Measurements from ENCODE around the gene KIAA0825.

KIAA0825 gene

DNA sequence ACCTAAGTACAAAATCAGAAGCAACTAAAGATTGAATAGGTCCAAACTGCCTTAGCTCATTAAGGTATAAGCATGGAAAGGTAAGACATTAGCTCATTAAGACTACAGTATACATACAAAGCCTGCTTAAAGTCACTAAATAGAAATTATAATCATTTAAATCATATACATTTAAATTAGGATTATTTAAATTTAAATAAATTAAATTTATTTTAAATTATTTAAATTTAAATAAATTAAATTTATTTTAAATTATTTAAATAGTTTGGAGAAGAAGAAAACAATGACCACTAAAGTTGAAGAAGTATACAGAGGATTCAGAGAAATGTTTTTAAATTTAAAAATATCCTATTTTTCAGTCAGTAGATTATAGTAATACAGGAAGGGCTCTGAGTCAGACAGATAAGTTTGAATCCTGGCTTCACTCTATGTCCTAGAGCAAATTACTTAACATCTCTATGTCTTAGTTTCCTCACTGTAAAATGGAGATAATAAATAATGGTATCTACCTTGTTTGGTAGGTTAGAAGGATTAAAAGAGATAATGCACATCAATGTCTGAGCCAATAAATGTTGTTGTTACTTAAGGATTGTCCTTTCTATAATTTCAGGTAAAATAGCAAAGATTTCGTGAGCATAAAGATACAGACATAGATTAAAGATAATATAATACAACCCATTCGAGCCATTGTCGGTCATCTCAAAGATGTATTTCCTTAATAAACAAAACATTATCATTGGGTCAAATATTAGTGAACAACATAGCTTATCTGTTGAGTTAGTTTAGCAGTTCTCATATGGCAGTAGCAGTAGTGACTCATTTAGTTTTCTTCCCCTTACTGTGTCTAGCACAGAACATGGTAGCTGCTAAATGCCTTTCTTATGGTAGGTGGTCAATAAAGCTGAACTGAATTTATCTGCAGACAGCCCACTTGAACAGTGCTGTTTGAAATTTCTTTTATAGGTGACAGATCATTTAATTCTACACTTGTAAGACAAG lies 100.6 kb downstream of the KIAA0825 start:
- no peak for DNase-seq (ENCODE audit: low read depth, low spot score)
- in situ Hi-C loops (cut with HindIII; ENCODE audit: low sequenced_read_pairs): no loop called here
- no peak overlapping the region for H3K4me3 ChIP-seq (ENCODE audit: low read depth, low read length)
- TF ChIP-seq, protein P1, sequence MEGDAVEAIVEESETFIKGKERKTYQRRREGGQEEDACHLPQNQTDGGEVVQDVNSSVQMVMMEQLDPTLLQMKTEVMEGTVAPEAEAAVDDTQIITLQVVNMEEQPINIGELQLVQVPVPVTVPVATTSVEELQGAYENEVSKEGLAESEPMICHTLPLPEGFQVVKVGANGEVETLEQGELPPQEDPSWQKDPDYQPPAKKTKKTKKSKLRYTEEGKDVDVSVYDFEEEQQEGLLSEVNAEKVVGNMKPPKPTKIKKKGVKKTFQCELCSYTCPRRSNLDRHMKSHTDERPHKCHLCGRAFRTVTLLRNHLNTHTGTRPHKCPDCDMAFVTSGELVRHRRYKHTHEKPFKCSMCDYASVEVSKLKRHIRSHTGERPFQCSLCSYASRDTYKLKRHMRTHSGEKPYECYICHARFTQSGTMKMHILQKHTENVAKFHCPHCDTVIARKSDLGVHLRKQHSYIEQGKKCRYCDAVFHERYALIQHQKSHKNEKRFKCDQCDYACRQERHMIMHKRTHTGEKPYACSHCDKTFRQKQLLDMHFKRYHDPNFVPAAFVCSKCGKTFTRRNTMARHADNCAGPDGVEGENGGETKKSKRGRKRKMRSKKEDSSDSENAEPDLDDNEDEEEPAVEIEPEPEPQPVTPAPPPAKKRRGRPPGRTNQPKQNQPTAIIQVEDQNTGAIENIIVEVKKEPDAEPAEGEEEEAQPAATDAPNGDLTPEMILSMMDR (IDR thresholded peaks at IDR 0.05; ENCODE audit: low read depth, low read length): no peak

DNA sequence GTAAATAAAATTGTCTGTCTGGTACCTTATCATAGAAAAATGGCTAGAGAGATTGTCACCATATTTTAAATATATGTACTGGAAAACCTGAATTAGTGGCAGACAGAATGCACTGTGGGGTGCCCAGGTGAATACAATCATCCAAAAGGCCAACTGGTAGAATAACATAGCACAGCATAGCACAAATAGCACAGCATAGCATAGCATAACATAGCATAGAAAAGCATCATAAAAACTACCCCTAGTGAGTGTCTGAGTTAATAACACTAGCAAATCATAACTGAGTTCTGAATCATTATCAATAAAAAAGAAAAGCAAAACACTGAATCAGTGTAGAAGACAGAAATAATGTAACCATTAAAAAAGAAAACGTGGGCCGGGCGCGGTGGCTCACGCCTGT lies 102.3 kb downstream of the KIAA0825 start:
- DNase-seq (ENCODE audit: low read depth, low spot score): no peak
- H3K4me3 ChIP-seq (ENCODE audit: low read depth, low read length): no peak overlapping the region
- TF ChIP-seq, protein P1 (IDR thresholded peaks at IDR 0.05; ENCODE audit: low read depth, low read length): no peak
- in situ Hi-C loops (cut with HindIII; ENCODE audit: low sequenced_read_pairs): no loop called here

DNA sequence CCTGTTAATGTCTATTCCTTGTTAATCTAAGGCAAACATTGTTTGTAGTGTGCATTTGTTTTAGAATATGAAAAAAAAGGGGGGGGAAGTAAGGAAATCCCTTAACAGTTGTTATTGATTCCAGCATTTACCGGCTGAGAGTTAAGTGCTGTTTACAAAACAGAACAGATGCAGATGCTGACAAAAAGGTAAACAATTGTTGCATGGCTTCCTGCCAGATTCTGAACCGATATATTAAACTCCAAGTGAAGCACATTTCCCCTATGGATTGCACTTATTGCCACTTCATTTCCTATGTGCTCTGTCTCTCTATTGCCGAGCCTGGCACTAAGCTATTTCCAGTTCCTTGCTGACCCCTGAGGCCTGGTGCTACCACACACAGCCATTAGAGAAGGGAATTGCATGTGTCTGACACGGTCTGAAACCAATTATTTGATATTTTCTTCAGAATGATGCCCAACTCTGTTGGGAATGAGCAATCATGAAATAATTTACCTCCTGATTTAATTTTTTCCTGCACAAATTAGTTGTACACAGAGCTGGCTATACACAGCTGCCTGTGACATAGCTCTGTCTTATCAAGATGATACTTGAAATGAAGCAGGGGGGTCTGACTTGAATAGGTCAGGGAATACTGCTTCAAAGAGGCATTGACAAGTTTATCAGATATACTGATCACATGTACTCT lies 109.8 kb downstream of the KIAA0825 start:
- no peak for DNase-seq (ENCODE audit: low read depth, low spot score)
- in situ Hi-C loops (cut with HindIII; ENCODE audit: low sequenced_read_pairs): no loop called here
- no peak overlapping the region for H3K4me3 ChIP-seq (ENCODE audit: low read depth, low read length)
- TF ChIP-seq, protein P1 (IDR thresholded peaks at IDR 0.05; ENCODE audit: low read depth, low read length): no peak

DNA sequence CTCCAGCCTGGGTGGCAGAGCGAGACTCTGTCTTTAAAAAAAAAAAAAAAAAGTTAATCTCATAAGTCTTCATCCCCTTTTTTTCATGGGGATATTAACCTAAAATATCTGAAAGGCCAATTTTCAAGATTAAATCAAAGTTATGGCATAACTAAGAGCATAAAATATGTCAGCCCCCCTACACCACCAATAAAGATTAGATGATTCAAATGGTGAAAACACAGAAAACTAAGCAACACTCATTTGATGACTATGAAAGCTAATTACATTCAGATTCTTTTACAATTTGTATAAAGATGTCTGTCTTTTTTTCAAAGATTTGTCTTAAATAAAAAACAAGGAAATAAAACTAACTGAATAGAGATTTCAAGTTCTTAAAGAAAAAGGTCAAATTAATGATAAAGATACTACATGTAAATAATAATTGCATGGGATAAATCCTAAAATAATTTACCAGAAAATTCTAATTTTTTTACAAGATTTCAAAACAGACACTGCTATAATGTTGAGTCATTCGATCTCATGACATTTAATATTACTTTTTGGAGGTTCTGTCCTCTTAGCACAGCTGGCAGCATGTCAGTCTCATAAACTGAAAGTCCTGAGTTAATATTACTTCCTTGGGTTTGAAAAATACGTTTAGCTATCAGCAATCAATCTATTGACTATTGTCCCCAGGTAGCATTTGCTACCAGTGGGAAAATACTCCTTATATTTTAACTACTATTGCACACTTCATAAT lies 112.9 kb downstream of the KIAA0825 start:
- in situ Hi-C loops (cut with HindIII; ENCODE audit: low sequenced_read_pairs): no loop called here
- TF ChIP-seq, protein P1 (IDR thresholded peaks at IDR 0.05; ENCODE audit: low read depth, low read length): no peak
- H3K4me3 ChIP-seq (ENCODE audit: low read depth, low read length): no peak overlapping the region
- no peak for DNase-seq (ENCODE audit: low read depth, low spot score)

DNA sequence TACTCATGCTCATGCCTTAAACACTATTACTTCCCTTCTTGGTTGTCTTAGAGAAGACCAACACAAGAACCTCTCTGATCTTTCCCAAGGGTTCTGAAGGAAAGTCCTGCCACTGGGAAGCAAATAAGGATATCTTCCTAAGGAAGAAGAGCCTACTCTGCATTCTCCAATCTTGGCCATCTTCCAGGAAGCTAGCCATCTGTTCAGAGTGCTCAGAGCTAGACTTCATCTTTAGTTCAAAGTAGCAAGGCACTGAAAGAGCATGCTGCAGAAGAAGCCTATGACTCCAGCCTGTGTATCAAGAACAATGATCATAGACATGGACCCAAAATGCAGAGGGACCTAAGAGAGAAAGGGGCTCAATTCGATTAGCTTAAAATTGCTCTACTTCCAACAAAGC lies 114.7 kb downstream of the KIAA0825 start:
- H3K4me3 ChIP-seq (ENCODE audit: low read depth, low read length): no peak overlapping the region
- TF ChIP-seq, protein P1 (IDR thresholded peaks at IDR 0.05; ENCODE audit: low read depth, low read length): no peak
- in situ Hi-C loops (cut with HindIII; ENCODE audit: low sequenced_read_pairs): no loop called here
- no peak for DNase-seq (ENCODE audit: low read depth, low spot score)

DNA sequence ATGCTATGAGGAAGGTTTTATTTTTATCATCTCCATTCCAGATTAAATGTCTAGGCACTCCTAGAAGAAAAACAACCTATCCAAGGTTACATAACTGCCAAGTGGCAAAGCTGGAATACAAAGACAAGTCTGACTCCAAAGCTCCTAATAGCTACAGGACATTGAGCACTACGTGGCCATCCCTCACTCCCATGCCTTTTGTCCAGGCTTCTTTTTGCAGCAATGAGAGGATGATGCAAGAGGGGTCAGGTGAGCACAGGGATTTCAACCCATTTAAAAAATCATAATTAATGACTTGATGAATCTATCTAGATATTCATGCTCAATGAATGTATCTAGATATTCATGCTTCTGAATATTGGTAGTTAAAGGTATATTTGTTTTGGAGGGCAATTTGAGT lies 117.0 kb downstream of the KIAA0825 start:
- DNase-seq (ENCODE audit: low read depth, low spot score): no peak
- TF ChIP-seq, protein P1 (IDR thresholded peaks at IDR 0.05; ENCODE audit: low read depth, low read length): no peak
- H3K4me3 ChIP-seq (ENCODE audit: low read depth, low read length): no peak overlapping the region
- in situ Hi-C loops (cut with HindIII; ENCODE audit: low sequenced_read_pairs): no loop called here

Data from astrocyte of the spinal cord (primary cell).